ENCODE results near the gene TOMM5. TPM values are rescaled to one million over a fixed set of nuclear protein-coding genes. Genes with fewer than 3 reads are reported as not detected.

TOMM5 gene
- total RNA-seq, 1 donor, result 181 TPM

DNA sequence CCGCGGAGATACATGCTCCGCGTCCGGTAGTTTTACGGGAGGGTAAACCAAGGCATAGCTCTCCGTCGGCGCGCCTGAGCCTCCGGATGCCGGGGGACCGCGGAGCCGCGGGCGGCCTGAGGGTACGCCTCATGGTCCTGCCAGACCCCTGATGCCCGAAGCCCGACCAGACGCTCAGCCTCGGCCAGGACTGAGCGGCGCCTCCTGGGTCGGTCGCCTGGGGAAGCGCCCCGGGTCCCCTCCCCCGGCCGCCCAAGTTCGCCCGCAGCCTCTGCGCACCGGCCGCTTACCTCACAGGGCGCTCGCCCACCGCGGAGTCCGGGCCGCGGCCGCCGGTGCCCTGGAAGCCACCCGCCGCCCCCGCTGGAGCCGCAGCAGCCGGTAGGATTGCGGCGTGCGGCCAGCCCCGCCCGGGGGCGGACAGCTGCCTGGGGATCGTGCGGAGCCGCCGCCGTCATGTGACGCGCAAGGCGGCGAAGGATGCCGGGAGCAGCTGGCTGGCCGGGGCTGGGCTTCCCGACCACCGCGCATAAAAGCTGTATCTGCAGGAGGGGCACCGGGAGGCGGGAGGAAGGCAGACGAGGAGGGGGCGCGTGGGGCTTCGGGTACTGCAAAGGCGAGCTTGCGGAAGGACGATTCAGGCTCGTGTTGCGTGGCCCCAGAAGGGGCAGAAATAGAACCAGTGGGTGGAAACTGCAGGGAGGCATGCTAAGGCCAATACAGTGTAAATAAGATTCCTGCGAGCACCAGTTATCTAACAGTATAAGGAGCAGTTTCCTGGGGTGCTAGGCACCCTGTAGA, 16.3 kb downstream of the TOMM5 start, which contains the start of gene FBXO10:
FBXO10 (minus strand) TSS at position 460 of the 801 bp plus-strand sequence. CDS start 34,612 bp downstream, outside the sequence.
- TF ChIP-seq, protein P1, sequence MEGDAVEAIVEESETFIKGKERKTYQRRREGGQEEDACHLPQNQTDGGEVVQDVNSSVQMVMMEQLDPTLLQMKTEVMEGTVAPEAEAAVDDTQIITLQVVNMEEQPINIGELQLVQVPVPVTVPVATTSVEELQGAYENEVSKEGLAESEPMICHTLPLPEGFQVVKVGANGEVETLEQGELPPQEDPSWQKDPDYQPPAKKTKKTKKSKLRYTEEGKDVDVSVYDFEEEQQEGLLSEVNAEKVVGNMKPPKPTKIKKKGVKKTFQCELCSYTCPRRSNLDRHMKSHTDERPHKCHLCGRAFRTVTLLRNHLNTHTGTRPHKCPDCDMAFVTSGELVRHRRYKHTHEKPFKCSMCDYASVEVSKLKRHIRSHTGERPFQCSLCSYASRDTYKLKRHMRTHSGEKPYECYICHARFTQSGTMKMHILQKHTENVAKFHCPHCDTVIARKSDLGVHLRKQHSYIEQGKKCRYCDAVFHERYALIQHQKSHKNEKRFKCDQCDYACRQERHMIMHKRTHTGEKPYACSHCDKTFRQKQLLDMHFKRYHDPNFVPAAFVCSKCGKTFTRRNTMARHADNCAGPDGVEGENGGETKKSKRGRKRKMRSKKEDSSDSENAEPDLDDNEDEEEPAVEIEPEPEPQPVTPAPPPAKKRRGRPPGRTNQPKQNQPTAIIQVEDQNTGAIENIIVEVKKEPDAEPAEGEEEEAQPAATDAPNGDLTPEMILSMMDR (IDR thresholded peaks at IDR 0.05; ENCODE audit: insufficient read depth, low read length), result no peak
- H3K4me3 ChIP-seq (ENCODE audit: low read depth, low read length), result peak within 1 kb of the TSS; percentile 83
- peak; percentile 53 for DNase-seq (ENCODE audit: low read depth)

DNA sequence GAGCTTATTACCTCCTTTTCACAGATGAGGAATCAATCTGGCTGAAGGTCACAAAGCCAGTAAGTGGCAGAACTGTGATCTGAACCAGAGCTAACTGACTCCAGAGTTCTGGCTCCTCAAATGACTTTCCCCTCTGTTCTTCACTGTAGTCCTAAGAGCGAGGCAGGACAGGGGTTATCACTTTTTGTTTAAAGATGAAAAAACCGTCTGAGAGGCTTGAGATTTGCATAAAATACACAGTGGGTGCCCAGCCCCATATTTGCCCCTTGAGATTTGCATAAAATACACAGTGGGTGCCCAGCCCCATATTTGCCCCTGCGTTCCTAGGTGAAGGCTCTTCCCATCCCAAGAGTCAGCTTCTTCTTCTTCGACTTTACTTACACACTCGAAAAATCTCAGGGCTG, 16.9 kb downstream of the TOMM5 start:
- H3K4me3 ChIP-seq (ENCODE audit: low read depth, low read length), result peak overlapping the region; percentile 83
- TF ChIP-seq, protein P1 (IDR thresholded peaks at IDR 0.05; ENCODE audit: insufficient read depth, low read length), result no peak
- DNase-seq (ENCODE audit: low read depth), result peak; percentile 15

DNA sequence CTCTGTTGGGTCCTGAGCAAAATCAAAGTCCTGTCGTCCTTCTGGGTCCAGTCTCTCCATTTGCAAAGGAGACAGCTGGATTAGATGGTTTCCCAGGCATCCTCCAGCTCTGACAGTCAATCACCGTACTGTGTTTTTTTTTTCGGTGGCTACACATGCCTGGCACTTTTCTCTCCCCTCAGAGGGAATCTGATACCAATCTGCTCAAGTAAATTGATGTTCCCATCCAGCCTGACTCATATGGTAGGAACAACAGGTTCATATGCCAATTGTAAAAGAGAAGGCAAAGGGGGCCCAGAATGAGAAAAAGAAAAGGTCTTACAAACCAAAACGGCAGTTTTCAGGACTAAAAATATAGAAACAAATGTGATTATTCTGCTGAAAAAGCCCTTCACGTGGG, 17.4 kb downstream of the TOMM5 start:
- DNase-seq (ENCODE audit: low read depth), result no peak
- H3K4me3 ChIP-seq (ENCODE audit: low read depth, low read length), result peak overlapping the region; percentile 83
- TF ChIP-seq, protein P1 (IDR thresholded peaks at IDR 0.05; ENCODE audit: insufficient read depth, low read length), result no peak

DNA sequence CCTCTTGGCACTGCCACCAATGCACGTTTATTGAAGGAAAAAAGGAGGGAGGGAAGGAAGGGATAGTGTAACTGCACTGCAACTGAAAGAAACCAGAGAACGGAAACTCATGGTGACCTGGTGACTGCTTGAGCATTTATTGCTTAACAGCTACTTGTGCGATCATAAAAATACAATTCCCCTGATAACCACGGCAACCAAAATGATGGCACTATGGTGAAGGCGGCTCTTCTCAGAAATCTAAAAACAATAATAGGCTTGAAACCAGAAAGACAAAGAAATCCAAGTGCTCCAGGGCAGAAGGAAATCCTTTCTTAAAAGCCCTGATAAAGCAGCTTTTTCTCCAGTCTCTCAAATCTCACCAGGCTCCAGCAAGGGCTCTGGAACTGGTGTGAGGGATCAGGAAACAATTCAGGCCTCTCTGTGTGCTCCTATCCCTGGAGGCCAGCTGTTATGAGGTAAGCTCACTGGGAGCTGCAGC, 18.1 kb downstream of the TOMM5 start:
- TF ChIP-seq, protein P1 (IDR thresholded peaks at IDR 0.05; ENCODE audit: insufficient read depth, low read length), result no peak
- no peak overlapping the region for H3K4me3 ChIP-seq (ENCODE audit: low read depth, low read length)
- peak; percentile 45 for DNase-seq (ENCODE audit: low read depth)

DNA sequence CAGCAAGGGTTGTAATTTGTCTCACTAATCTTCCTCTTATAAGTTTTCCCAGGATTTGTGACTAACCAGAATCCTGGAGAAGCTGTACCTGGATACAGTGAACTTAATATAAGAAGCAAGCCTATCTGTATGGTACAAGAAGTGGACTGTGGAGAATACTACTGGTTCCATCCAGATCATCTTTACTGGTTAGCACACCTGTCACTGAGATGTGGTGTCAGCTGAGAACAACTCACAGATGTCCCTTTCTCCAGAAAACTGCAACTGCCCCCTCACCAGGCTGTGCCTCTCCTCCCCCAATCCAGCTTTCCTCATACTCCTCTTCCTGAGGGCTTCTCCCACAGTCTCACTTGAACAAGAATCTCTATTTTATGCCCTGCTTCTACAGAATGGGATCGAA, 21.1 kb downstream of the TOMM5 start:
- TF ChIP-seq, protein P1 (IDR thresholded peaks at IDR 0.05; ENCODE audit: insufficient read depth, low read length), result no peak
- no peak for DNase-seq (ENCODE audit: low read depth)
- no peak overlapping the region for H3K4me3 ChIP-seq (ENCODE audit: low read depth, low read length)

DNA sequence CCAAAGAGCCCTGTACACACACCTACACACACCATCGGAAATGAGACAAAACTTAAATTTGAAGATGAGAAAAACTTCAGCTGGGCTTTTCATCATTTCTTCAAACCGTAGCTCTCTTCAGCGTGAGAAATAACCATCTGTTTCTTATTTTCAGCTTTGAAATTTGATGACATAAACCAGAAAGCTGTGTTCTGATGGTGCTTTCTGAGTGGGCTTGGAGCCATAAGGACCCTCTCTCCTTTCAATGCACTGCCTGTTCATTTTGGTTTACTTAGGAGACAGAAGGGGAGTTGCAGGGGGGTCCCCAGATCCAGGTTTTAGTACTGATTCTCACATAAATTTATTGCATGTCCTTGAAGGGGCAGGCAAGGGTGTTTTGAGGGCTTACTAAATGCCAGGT, 25.7 kb downstream of the TOMM5 start:
- no peak overlapping the region for H3K4me3 ChIP-seq (ENCODE audit: low read depth, low read length)
- TF ChIP-seq, protein P1 (IDR thresholded peaks at IDR 0.05; ENCODE audit: insufficient read depth, low read length), result no peak
- DNase-seq (ENCODE audit: low read depth), result no peak
